Measurements from ENCODE around the gene SPATA32.

DNA sequence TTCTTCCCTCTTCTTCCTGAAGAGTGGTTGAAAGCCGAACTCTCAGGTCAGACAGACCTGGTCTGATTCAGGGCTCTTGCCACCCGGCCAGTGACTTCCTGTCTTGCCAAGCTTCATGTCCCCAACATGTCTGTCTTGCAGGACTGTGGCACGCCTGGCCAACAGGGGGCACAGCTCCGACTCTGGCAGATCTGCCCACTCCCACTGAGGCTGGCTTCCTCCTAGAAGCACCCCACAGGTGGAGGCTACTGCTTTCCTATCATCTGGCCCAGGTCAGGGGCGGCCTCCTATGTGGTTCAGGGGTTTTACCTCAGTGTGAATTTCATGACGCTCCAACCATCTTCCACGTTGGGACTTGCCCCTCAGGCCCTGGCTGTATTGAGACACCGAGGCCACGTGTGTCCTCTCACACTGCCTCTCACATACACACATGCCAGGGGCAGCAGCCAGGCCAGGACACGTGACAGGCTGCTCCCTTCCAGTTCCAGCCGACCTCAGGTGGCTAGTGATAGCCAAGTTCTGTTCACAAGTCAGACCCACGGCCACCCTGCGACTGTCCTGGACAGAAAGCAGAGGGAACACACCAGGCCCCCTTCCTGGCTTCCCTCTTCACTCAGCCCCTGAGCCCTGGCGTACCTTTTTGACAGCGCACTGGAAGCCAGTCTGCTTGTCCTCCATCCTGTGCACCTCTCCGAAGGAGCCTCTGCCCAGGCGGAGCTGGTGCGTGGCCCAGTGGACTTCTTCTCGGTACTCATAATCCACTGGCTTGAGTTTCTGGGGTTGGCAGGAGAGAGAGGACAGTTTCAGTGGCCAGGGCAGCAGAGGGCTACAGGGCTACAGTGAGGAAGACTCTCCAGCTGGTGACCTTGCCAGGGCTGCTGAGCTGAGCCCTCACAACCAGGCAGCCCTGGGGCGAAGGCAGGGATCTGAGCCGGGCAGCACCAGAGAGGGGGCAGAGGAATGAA is 22.6 kb upstream of the SPATA32 start:
- TF ChIP-seq, protein P1, sequence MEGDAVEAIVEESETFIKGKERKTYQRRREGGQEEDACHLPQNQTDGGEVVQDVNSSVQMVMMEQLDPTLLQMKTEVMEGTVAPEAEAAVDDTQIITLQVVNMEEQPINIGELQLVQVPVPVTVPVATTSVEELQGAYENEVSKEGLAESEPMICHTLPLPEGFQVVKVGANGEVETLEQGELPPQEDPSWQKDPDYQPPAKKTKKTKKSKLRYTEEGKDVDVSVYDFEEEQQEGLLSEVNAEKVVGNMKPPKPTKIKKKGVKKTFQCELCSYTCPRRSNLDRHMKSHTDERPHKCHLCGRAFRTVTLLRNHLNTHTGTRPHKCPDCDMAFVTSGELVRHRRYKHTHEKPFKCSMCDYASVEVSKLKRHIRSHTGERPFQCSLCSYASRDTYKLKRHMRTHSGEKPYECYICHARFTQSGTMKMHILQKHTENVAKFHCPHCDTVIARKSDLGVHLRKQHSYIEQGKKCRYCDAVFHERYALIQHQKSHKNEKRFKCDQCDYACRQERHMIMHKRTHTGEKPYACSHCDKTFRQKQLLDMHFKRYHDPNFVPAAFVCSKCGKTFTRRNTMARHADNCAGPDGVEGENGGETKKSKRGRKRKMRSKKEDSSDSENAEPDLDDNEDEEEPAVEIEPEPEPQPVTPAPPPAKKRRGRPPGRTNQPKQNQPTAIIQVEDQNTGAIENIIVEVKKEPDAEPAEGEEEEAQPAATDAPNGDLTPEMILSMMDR (IDR thresholded peaks at IDR 0.05), result peak in 2 of 3 experiments; percentile 3 to 17
- TF ChIP-seq EP300 (IDR thresholded peaks at IDR 0.05) (no peak), POLR2AphosphoS5 (IDR thresholded peaks at IDR 0.05) (peak in 1 of 2 donors; percentile 39), POLR2A (IDR thresholded peaks at IDR 0.05; ENCODE audit: low read depth) (no peak)
